Measurements from ENCODE around the gene ELF4.
"Not testable (repeated sequence)": the region's sequence is repeated elsewhere in the genome, so short reads cannot be mapped to it uniquely, and the experiment has no call there.

ELF4 gene

GRCh38 chrX:130110379-130111219 is at the start of gene ELF4:
Gene ELF4 (minus strand): TSS chrX:130110497. CDS start chrX:130081330, 29,167 bp downstream.
- peak; percentile 54 to 67 for DNase-seq

- DNase-seq: no peak
Observed at GRCh38 chrX:130159776-130160175, 49.5 kb upstream of the ELF4 start.

- no peak for DNase-seq
Observed at GRCh38 chrX:130158311-130158710, 48.0 kb upstream of the ELF4 start.

GRCh38 chrX:130155564-130155963 is 45.3 kb upstream of the ELF4 start:
- no peak for DNase-seq

- DNase-seq: no peak
Observed at GRCh38 chrX:130147631-130148030, 37.3 kb upstream of the ELF4 start.

GRCh38 chrX:130145123-130145522 is 34.8 kb upstream of the ELF4 start:
- DNase-seq: no peak

GRCh38 chrX:130144509-130144908 is 34.2 kb upstream of the ELF4 start:
- DNase-seq: peak in 1 of 2 donors; percentile 12

GRCh38 chrX:130139474-130140201 is 29.3 kb upstream of the ELF4 start:
- DNase-seq: no peak

GRCh38 chrX:130136961-130137360 is 26.7 kb upstream of the ELF4 start:
- DNase-seq: no peak

- DNase-seq: no peak
Observed at GRCh38 chrX:130136496-130136895, 26.2 kb upstream of the ELF4 start.

GRCh38 chrX:130130990-130131389 is 20.7 kb upstream of the ELF4 start:
- no peak for DNase-seq

- DNase-seq: no peak
Observed at GRCh38 chrX:130125091-130125874, 15.0 kb upstream of the ELF4 start.

GRCh38 chrX:130124577-130124976 is 14.3 kb upstream of the ELF4 start:
- DNase-seq: no peak

- no peak for DNase-seq
Observed at GRCh38 chrX:130121505-130121800, 11.2 kb upstream of the ELF4 start.

- DNase-seq: peak; percentile 61 to 75
Observed at GRCh38 chrX:130120746-130121504, 10.6 kb upstream of the ELF4 start.

GRCh38 chrX:130120321-130120731 is 10.0 kb upstream of the ELF4 start:
- DNase-seq: no peak

GRCh38 chrX:130119312-130119898 is 9.1 kb upstream of the ELF4 start:
- DNase-seq: no peak

- no peak for DNase-seq
Observed at GRCh38 chrX:130118441-130119311, 8.4 kb upstream of the ELF4 start.

- DNase-seq: no peak
Observed at GRCh38 chrX:130117166-130117565, 6.9 kb upstream of the ELF4 start.

- DNase-seq: not testable (repeated sequence)
Observed at GRCh38 chrX:130115119-130115885, 5.0 kb upstream of the ELF4 start.

Data from CD4-positive, alpha-beta T cell treated with Interferon alpha-2 for 1 hour (primary cell).